Right atrium auricular region (tissue), 2 donors: Measurements from ENCODE around the gene BICDL1. TPM values are rescaled to one million over a fixed set of nuclear protein-coding genes. Genes with fewer than 3 reads are reported as not detected.

ENCODE experiments used
- DNase-seq: peaks from one replicate; pipeline ENCODE4 v3.0.0-alpha.2; 2019; ENCODE audit warnings: low spot score
- H3K27ac ChIP-seq, 2 donors: fragments of 200-600 bp; sonication (generic); 1 replicate in 1 of 2; 2 replicates in 1 of 2; pipeline ENCODE4 v1.5.1; 2016 to 2019
- H3K27me3 ChIP-seq, 2 donors: fragments of 200-600 bp; sonication (generic); one replicate each; pipeline versions ENCODE4 v1.5.1 to v1.6.0; 2017 to 2019
- H3K36me3 ChIP-seq: fragments of 200-600 bp; sonication (generic); one replicate; pipeline ENCODE4 v1.5.1; 2016
- H3K4me1 ChIP-seq, 2 donors: fragments of 200-600 bp; sonication (generic); one replicate each; pipeline versions ENCODE4 v1.5.1 to v1.6.0; 2017 to 2019
- H3K4me3 ChIP-seq, 2 donors: fragments of 200-600 bp; sonication (generic); 1 replicate in 1 of 2; 2 replicates in 1 of 2; pipeline ENCODE4 v1.5.1; 2017 to 2019; ENCODE audit warnings: mild to moderate bottlenecking in 1 of 2, moderate library complexity in 1 of 2
- H3K9me3 ChIP-seq, 2 donors: fragments of 200-600 bp; sonication (generic); one replicate each; pipeline ENCODE4 v1.5.1; 2019
- total RNA-seq, 2 donors: library from RNA; depleted of rRNA; stranded (reverse); fragments of >200 nt; gene quantifications; one replicate each; pipeline ENCODE4 v1.1.0, GENCODE V29; 2016
- TF ChIP-seq, protein P1 (sequence below), 2 donors: fragments of 200-600 bp; sonication (generic); IDR thresholded peaks; one replicate each; pipeline ENCODE4 v1.5.1; 2019; ENCODE audit warnings: antibody characterized with exemption in 2 of 2

BICDL1 gene
- total RNA-seq, 2 donors from 2014 or later = 9.8 to 47.2 TPM

DNA sequence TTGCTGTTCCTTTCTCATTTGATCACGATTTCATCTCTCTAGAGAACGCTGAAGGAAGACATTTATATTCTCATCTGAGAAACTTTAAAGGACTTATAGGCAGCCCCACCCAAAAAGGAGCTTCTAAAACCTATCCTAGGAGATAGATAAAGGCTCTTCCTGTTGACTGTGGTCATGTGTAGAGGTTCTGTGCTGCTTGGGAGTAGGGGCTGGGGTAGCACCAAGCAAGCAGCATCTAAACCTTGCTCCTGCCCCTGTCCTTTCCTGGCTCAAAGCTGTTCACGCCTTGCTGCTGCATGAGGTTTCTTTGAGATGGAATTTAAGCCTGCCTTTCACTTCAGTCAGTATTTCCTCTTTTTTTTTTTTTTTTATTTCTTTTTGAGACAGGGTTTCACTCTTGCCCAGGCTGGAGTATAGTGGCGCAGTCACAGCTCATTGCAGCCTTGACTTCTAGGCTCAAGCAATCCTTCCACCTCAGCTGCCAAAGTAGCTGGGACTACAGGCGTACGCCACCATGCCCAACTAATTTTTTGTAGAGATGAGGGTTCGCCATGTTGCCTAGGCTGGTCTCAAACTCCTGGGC is 86.1 kb downstream of the BICDL1 start:
- Histone ChIP-seq H3K27me3 (no peaks in the 10 kb centered on the region), H3K4me1 (no peaks in the 10 kb centered on the region), H3K9me3 (no peaks in the 10 kb centered on the region), H3K27ac (no peak overlapping the region), H3K36me3 (no peaks in the 10 kb centered on the region), H3K4me3 (no peak overlapping the region)
- TF ChIP-seq, protein P1, sequence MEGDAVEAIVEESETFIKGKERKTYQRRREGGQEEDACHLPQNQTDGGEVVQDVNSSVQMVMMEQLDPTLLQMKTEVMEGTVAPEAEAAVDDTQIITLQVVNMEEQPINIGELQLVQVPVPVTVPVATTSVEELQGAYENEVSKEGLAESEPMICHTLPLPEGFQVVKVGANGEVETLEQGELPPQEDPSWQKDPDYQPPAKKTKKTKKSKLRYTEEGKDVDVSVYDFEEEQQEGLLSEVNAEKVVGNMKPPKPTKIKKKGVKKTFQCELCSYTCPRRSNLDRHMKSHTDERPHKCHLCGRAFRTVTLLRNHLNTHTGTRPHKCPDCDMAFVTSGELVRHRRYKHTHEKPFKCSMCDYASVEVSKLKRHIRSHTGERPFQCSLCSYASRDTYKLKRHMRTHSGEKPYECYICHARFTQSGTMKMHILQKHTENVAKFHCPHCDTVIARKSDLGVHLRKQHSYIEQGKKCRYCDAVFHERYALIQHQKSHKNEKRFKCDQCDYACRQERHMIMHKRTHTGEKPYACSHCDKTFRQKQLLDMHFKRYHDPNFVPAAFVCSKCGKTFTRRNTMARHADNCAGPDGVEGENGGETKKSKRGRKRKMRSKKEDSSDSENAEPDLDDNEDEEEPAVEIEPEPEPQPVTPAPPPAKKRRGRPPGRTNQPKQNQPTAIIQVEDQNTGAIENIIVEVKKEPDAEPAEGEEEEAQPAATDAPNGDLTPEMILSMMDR (IDR thresholded peaks at IDR 0.05) = no peak
- DNase-seq = no peak

DNA sequence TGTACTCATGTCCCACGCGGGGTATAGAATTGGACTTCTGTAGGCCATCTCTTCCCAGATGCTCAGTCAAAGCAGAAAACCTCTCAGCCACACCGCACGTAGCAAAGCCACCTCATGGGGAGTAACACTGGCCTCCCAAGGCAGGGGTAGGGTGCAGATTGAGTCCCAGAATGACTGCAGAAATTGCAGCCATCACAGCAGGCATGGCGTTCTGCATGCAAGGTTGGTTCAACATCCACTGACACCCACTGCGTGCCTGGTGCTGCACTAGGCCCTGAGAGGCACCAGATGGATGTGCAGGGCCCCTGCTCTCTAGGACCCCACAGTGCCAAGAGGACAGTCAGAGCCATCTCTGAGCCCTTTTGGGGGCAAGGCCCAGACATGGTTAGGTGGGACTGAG is 87.6 kb downstream of the BICDL1 start:
- DNase-seq = no peak
- no peaks in the 10 kb centered on the region for H3K9me3 ChIP-seq
- H3K27ac ChIP-seq = no peak overlapping the region
- no peaks in the 10 kb centered on the region for H3K27me3 ChIP-seq
- H3K4me1 ChIP-seq = no peaks in the 10 kb centered on the region
- H3K36me3 ChIP-seq = no peaks in the 10 kb centered on the region
- TF ChIP-seq, protein P1 (IDR thresholded peaks at IDR 0.05) = no peak
- H3K4me3 ChIP-seq = no peak overlapping the region

DNA sequence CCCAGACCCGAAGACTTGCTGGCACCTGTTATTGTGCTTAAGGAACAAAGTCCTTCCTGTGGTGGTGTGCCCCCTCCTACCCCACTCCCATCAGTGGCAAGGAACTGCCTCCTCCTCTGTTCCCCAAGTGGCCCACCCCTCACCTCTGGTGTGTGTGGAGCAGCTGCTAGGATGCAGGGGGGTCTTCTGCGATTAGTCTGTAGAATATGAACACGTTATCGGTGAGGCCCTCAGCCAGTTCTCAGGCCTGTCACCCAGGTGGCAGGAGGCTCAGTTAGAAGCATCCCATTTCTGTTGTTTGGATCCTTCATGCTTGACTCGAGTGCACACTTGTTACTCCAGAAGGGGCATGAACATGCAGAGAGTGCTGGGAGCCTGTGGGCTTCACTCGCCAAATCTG is 88.2 kb downstream of the BICDL1 start:
- no peak overlapping the region for H3K27ac ChIP-seq
- TF ChIP-seq, protein P1 (IDR thresholded peaks at IDR 0.05) = no peak
- H3K36me3 ChIP-seq = no peaks in the 10 kb centered on the region
- no peaks in the 10 kb centered on the region for H3K4me1 ChIP-seq
- no peaks in the 10 kb centered on the region for H3K27me3 ChIP-seq
- DNase-seq = no peak
- H3K4me3 ChIP-seq = no peak overlapping the region
- H3K9me3 ChIP-seq = no peaks in the 10 kb centered on the region

DNA sequence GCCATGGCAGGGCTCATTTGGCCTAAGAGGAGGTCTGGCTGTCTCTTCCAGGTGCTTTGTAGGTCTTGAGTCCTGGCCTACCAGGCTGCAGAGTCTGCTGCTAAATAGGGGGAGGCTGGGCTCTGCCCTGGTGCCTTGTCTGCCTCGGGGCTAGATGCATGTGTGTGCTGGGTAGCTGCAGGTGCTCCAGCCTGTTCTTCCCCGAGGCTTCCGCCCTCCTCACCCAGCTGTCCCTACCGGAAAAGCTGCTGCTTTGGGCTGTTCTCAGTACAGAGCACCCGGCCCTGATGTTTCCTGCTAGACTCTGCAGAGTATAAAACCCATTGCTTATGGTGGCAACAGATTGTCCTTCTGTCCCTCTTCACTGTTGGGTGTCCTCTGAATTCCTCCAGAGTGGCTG is 89.8 kb downstream of the BICDL1 start:
- H3K36me3 ChIP-seq = no peaks in the 10 kb centered on the region
- H3K27me3 ChIP-seq = no peaks in the 10 kb centered on the region
- H3K9me3 ChIP-seq = no peaks in the 10 kb centered on the region
- TF ChIP-seq, protein P1 (IDR thresholded peaks at IDR 0.05) = no peak
- H3K4me1 ChIP-seq = no peaks in the 10 kb centered on the region
- DNase-seq = no peak
- no peak overlapping the region for H3K27ac ChIP-seq
- no peak overlapping the region for H3K4me3 ChIP-seq

DNA sequence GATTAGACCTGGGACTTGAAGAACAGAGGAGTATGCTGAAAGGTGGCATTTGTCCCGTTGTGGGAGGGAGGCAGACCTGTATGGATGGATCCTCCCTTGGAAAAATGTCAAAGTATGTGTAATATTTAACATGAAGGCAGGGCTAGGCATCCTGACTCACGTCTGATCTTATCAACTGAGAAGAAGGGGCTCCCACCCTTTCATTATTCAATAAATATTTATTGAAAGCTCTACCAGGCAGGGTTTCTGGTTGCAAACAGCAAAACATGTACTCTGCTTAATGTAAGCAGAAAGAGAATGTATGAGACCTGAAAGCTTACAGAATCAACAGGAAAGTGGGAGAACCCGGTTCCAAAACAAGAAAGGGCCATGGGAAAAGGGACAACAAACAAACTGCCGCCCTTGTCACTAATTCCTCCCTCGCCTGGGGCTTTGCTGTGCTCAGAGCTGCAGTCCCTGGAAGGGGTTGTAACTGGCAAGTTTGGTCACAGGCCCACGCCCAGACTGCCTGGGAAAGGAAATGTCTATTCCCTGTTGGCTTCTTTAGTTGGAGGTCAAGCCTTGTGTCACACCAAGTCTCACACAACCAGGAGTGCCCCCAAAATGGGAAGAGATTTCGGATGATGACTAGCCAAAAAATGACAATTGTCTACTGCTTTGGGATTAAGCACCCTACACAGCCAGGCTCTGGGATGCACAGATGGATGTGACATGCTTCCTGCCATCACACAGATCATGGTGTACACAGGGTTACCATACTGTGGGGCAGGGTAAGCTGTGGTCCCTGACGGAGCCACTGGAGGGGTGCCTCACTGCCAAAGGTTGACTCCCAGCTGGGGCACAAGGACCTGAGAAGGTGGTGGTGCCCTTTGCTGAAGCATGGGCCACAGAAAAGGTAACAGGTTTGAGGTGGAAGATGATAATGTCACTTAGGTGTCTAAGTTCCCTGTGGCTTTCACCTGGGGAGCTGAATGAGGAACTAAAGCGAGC is 90.7 kb downstream of the BICDL1 start:
- H3K4me3 ChIP-seq = no peak overlapping the region
- TF ChIP-seq, protein P1 (IDR thresholded peaks at IDR 0.05) = no peak
- no peak overlapping the region for H3K27ac ChIP-seq
- no peaks in the 10 kb centered on the region for H3K36me3 ChIP-seq
- no peak for DNase-seq
- no peaks in the 10 kb centered on the region for H3K4me1 ChIP-seq
- H3K9me3 ChIP-seq = no peaks in the 10 kb centered on the region
- no peaks in the 10 kb centered on the region for H3K27me3 ChIP-seq
